ENCODE data around the gene PCDH17.

Gene PCDH17

GRCh38 chr13:57636816-57637215 lies 5.3 kb downstream of the PCDH17 start:
- no peak for DNase-seq (ENCODE audit: low spot score)

DNA sequence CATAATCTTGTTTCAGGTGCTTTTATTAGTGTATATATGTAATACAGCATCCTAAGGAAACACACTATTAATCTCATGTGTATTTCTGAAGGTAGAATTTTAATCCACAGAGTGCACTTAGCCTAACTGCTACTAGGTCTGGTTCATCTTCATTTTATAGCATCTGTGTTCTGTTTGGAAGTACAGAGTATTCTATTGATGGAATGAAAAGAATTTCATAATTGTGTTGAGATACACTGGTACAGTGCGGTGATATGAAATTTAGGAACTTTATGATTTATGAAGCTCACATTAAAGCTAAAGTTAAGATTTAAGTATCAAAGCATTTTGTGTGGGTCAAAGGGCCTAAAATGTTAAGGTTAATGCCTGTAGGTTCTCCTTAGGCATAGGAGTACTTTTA lies 6.0 kb downstream of the PCDH17 start:
- DNase-seq (ENCODE audit: low spot score), result no peak

DNA sequence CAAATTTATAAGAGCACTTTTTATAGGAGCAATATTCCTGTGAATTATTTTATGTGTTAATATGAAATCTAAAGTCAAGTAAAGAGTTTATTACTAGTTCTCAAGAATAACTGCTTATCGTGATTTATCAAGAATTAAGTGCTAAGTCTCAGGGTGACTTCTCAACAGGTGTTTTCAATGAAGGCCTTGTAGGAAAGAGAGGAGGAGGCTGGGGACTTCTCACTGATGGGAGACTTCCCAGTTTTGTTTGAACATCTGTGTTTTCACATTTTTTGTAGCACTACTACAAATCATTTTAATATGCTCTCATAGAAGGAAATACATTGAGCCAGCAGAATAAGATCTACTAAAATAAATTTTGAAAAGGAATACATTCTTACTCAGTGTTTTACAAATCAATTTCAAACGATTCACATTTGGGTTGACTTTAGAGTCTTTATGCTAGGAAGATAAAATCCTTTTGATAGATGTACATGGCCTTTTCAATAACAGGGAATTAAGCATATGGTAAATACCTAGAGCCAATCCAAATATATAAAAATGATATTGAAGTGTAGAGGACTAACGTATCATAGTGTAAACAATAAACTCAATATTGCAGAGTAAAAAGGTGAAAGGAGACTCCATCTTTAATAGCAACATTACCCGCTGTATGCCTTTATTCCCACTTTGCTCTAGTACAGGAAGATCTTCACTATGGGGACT lies 6.8 kb downstream of the PCDH17 start:
- DNase-seq (ENCODE audit: low spot score), result no peak

DNA sequence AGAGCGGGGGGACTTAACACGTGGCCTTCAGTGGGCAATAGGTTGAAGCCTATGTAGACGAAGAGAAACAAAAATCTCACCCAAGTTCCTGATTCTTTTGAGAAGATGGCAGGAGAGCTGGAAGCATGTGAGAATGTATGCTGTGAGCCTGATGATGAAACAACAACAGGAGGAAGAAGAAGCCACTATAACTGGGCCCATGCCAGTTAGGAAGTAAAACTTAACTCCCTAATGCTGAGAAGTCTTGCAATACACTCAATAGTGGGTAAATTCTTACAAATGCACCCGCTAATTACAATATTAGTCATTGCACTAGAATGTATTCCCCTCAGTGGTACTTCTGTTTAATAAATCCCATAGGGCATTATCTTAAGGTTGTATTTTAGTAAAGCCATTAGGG lies 9.1 kb downstream of the PCDH17 start:
- no peak for DNase-seq (ENCODE audit: low spot score)

GRCh38 chr13:57641051-57641450 lies 9.5 kb downstream of the PCDH17 start:
- DNase-seq (ENCODE audit: low spot score), result no peak

GRCh38 chr13:57644106-57644505 lies 12.6 kb downstream of the PCDH17 start:
- DNase-seq (ENCODE audit: low spot score), result no peak

DNA sequence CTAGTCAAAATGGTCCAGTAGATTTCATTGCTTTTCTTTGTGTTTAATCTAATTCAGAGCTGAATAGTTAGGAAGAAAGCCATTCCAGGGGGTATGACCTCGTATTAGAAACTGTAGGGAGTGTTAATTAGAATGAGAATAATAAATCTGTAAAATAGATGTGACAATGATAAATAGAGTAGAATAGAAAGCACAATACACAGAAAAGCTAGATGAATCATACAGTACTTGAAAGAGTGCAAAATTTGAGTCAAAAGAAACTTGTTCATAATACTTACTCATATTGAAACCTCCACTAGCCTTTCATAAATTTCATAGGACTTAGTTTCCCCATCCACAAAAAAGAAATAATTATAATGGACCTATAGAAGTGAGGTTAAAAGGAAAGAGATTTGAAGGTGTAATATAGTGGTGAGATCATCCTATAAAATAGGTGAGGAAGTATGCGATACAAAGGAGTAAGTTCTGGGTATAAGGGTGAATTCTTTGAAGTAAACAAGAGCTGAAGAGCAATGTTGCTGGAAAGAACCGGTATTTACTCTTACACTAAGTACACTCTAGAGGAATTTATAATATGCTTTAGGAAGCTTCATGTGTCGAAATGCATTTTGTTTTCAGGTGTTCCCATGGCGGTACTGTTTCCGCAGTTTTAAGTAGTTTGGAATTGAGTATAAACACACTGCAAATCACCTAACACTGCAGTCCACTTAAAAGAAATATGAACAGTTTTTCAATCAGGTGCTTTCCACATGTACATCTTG lies 21.9 kb downstream of the PCDH17 start:
- DNase-seq (ENCODE audit: low spot score), result no peak

GRCh38 chr13:57665481-57665880 lies 33.9 kb downstream of the PCDH17 start:
- DNase-seq (ENCODE audit: low spot score), result no peak

GRCh38 chr13:57666131-57666953 lies 34.8 kb downstream of the PCDH17 start:
- no peak for DNase-seq (ENCODE audit: low spot score)

DNA sequence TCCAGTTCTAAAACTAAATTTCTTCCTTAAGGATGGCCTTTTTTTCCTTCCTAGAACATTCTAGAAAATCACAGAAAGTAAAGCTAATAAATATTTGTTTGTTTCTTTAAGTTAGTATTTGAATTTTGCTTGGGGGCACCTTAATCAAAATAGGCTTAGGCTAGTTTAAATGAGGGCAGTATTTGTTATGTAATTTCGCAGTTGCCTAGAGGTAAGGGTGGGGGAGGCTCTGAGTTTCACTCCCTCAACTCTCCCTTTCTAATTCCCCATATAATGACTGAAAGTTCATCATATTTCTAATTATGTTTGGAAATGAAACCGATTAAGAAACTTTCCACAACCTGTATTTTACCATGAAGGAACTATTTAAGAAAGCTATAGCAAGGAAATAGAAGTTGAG lies 40.6 kb downstream of the PCDH17 start:
- DNase-seq (ENCODE audit: low spot score), result no peak

- DNase-seq (ENCODE audit: low spot score), result no peak
Observed at GRCh38 chr13:57673197-57673596, 41.7 kb downstream of the PCDH17 start.

- DNase-seq (ENCODE audit: low spot score), result no peak
Observed at GRCh38 chr13:57675526-57675925, 44.0 kb downstream of the PCDH17 start.

DNA sequence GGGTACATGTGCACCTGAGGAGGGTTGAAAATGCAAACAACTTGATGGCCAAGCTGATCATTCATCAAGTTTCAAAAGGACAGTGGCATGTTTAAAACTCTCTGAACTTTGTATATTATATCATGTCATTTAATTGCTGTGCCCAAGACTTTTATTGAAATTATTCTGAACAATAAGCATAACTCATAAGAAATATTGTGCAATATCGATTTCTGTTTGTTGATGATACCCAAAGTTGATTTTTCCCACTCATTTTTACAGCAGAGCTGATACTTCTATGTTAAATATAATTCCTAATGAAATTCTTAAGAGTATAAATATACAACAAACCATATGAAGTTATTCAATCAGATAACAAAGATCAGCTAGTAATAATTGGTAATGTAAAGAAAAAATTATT lies 49.1 kb downstream of the PCDH17 start:
- no peak for DNase-seq (ENCODE audit: low spot score)

DNA sequence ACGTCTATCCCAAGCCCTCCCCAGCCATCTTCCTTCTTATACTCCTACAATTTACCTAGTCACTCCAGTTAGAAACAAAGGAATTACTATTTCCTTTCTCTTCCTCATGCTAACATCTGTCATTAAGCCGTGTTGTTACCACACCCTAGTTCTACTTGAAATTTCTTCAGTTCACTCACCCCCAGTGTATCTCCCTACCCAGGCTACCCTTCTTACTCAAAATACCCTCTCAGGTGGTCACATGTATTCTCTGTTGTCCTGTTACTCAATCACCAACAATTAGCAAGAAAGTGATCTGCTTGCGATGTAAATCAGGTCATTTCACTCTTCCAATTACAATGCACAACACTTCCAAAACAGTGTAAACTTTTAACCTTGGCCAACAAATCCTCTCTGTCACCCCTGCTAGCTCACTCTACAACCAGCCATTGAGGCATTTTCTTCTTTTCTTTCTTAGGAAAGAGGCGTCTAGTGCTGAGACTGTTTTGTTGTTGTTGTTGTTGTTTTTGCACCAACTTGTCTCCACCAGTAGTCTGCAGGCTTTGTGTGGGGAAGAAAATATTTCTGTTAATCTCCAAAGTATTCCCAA lies 50.7 kb downstream of the PCDH17 start:
- no peak for DNase-seq (ENCODE audit: low spot score)

GRCh38 chr13:57698851-57699250 lies 67.3 kb downstream of the PCDH17 start:
- DNase-seq (ENCODE audit: low spot score), result no peak

DNA sequence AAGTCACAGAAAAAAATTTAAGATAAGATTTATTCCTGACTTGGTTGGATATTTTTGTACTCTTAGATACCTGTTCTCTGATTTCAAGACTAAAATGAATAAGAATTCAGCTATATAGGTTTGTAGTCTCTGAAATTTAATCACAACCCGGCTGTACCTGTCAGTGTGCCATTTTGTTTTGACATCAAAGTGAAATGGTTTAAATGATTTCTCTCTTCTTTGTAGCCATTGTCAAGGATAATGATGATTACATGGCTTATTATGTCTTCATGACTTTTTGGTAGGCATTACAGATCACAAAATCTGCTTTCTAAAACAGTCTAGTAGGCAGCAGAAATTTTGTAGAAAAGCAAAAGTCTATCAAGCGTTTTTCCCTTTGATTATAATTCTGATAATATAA lies 72.5 kb downstream of the PCDH17 start:
- no peak for DNase-seq (ENCODE audit: low spot score)

GRCh38 chr13:57716295-57716694 lies 84.8 kb downstream of the PCDH17 start:
- DNase-seq (ENCODE audit: low spot score), result no peak

- no peak for DNase-seq (ENCODE audit: low spot score)
Observed at GRCh38 chr13:57724486-57725272, 93.1 kb downstream of the PCDH17 start.

DNA sequence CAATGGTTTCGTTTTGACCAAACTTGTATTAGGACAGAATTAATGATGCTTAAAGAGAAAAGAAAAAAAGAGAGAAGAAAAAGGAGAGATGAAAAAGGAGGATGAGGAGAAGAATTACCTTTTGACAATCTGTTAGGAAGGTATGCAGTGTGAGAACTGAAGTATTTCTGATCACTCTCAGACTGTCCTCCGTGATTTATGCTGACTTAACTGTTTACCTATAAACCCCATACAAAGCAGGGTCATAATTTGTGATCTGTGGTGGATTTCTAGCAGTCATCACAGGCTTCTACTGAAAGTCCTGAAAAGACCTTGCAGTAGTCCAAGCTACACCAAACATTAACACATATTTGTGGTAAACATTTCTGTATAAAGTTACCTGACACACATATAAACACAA lies 93.9 kb downstream of the PCDH17 start:
- DNase-seq (ENCODE audit: low spot score), result no peak

DNA sequence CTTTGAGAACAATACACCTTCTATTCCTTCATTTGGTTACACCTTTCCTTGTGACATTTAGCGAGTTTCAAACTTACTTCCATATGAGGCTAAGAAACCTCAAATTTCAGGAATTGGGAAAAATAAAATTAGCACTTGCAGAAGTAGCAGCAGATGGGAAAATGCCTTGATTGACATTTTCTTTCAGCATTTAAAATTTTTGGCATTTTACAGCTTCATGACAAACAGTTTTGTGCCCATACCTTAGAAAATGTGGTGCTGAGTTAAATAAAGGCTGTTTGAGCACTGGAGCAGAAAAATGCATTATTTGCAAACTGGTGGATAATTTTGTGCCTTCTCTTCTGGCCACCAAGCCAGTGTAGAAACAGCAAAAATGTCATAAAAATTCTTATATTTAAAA lies 95.4 kb downstream of the PCDH17 start:
- no peak for DNase-seq (ENCODE audit: low spot score)

DNA sequence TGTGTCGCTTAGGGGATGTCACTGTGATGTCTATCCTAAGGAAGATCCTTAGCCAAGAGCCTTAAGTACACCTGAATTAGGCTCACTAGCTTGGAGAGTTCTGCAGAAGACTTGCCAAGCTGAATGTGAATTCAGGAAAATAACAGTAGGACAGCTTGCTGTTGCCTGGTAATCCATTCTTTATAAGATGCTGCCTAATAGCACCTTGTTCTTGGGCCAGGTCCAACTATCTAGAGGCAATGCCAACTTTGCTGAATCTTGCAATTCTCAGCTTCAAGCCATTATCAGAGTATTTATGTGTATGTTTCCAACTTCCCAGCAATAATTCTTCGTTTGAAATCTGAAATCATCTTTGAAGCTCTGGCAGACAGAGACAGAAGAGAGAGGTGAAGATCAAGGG lies 102.8 kb downstream of the PCDH17 start:
- peak; percentile 20 for DNase-seq (ENCODE audit: low spot score)

GRCh38 chr13:57739089-57739488 lies 107.5 kb downstream of the PCDH17 start:
- no peak for DNase-seq (ENCODE audit: low spot score)
